Left colon (tissue), 2 donors: ENCODE data around the gene EIF4A3. TPM values are rescaled to one million over a fixed set of nuclear protein-coding genes. Genes with fewer than 3 reads are reported as not detected.
"Not testable (repeated sequence)": the region's sequence is repeated elsewhere in the genome, so short reads cannot be mapped to it uniquely, and the experiment has no call there.

Experiments used
- ATAC-seq: fragments of 200-7000 bp; cut with Tn5 transposase; one replicate; pipeline ENCODE4 v1.9.1; 2020; ENCODE audit warnings: mild to moderate bottlenecking, moderate library complexity
- DNase-seq, 2 donors: peaks; one replicate each; pipeline ENCODE4 v3.0.0-alpha.2; 2020
- intact Hi-C, 2 donors: fragments of 100-400 bp; cut with DNase I in 1 of 2; cut with micrococcal nuclease in 1 of 2; formaldehyde crosslinking; loops; one replicate each; pipeline versions ENCODE4 v1.11.2 to v1.14.0; 2022; cut with DNase I, micrococcal nuclease
- microRNA-seq, 2 donors: library from miRNA; unstranded; fragments of <30 nt; microRNA quantifications; one replicate each; pipeline versions ENCODE4 v1.1.0 to v1.2.0, GENCODE V29; 2020
- total RNA-seq, 2 donors: library from RNA; stranded (reverse); fragmentation: NEBNext Ultra II Directional; extraction: Animal tissue kit (Norgen Biotek cat#: 25700); gene quantifications; one replicate each; pipeline ENCODE4 v1.2.1, GENCODE V29; 2021
- donor health status: DM: no; HTN: no; CAD: no.
- donor health status: DM: yes; HTN: yes; CAD: no.

EIF4A3 gene
- total RNA-seq, 2 donors from 2014 or later: 65.5 to 69.9 TPM

- ATAC-seq (no peak), DNase-seq (no peak)
- intact Hi-C loops: no loop called here
These were observed 51.7 kb downstream of the EIF4A3 start for GRCh38 chr17:80095038-80095843.

GRCh38 chr17:80092959-80093358 is 54.0 kb downstream of the EIF4A3 start:
- DNase-seq (peak in 1 of 2 donors; percentile 30), ATAC-seq (no peak)
- intact Hi-C loops: no loop called here

GRCh38 chr17:80091376-80091775 is 55.6 kb downstream of the EIF4A3 start:
- no peak for ATAC-seq
- intact Hi-C loops: no loop called here
- no peak for DNase-seq

- ATAC-seq, DNase-seq, intact Hi-C loops: not testable (repeated sequence)
These were observed 56.8 kb downstream of the EIF4A3 start for GRCh38 chr17:80090164-80090563.

GRCh38 chr17:80089762-80090161 is 57.2 kb downstream of the EIF4A3 start:
- intact Hi-C loops: loop anchor here in 1 of 2 donors (10.0 kb wide), 1 partner anchor 85 kb away; no protein-coding TSS in a partner anchor
- ATAC-seq: no peak
- DNase-seq: no peak

GRCh38 chr17:80087346-80088265 is 59.3 kb downstream of the EIF4A3 start:
- intact Hi-C loops: loop anchor here in 1 of 2 donors (10.0 kb wide), 1 partner anchor 83 kb away; no protein-coding TSS in a partner anchor
- ATAC-seq (no peak), DNase-seq (no peak)

- DNase-seq (no peak), ATAC-seq (no peak)
- intact Hi-C loops: loop anchor here in 1 of 2 donors (10.0 kb wide), 1 partner anchor 82 kb away; no protein-coding TSS in a partner anchor
These were observed 60.3 kb downstream of the EIF4A3 start for GRCh38 chr17:80086616-80087015.

GRCh38 chr17:80086081-80086480 is 60.8 kb downstream of the EIF4A3 start:
- no peak for ATAC-seq
- no peak for DNase-seq
- intact Hi-C loops: loop anchor here in 1 of 2 donors (10.0 kb wide), 1 partner anchor 81 kb away; no protein-coding TSS in a partner anchor

GRCh38 chr17:80084773-80085172 is 62.2 kb downstream of the EIF4A3 start:
- intact Hi-C loops: loop anchor here in 1 of 2 donors (10.0 kb wide), 1 partner anchor 80 kb away; no protein-coding TSS in a partner anchor
- ATAC-seq: no peak
- DNase-seq: no peak

Small RNA genes within 50 kb of the gene (microRNA-seq; reads per million reads assigned to microRNA genes)
- gene MIR1268B: 0 reads per million in 2 donors

Other genes with a start within 250 kb of the EIF4A3 start
- 10 to 100 TPM; 12.9 to 17.6 TPM for gene TBC1D16, start 111.3 kb downstream of the EIF4A3 start, total RNA-seq
- gene CCDC40, start 110.5 kb downstream of the EIF4A3 start, total RNA-seq: 1 to 10 TPM; 2.0 to 2.1 TPM
- 10 to 100 TPM; 44.4 to 51.2 TPM for gene GAA, start 45.5 kb downstream of the EIF4A3 start, total RNA-seq
- gene CARD14, start 22.9 kb upstream of the EIF4A3 start, total RNA-seq: 1 to 10 TPM in 1 of 2 donors, under 1 TPM in 1; 0.64 to 1.3 TPM
- gene SGSH, start 73.2 kb upstream of the EIF4A3 start, total RNA-seq: 10 to 100 TPM; 51.2 to 54.9 TPM
- gene SLC26A11, start 73.3 kb upstream of the EIF4A3 start, total RNA-seq: 1 to 10 TPM; 9.4 to 10.0 TPM
- gene RNF213, start 113.7 kb upstream of the EIF4A3 start, total RNA-seq: 100 to 1,000 TPM in 1 of 2 donors, 10 to 100 TPM in 1; 95.9 to 142 TPM